Liver (tissue), 9 donors: Measurements from ENCODE around the gene ENTREP3. TPM values are rescaled to one million over a fixed set of nuclear protein-coding genes. Genes with fewer than 3 reads are reported as not detected.

Experiments
- DNase-seq: peaks from one replicate; pipeline ENCODE4 v3.0.0-alpha.2; 2017; ENCODE audit warnings: low spot score
- H3K27ac ChIP-seq, 2 donors: one replicate each; pipeline ENCODE4 v1.7.0; 2013; ENCODE audit warnings: inconsistent platforms in 2 of 2, low read length in 2 of 2, control low read depth in 1 of 2, low read depth in 1 of 2, mild to moderate bottlenecking in 1 of 2
- H3K27me3 ChIP-seq, 4 donors: one replicate each; pipeline versions ENCODE4 v1.6.1 to v1.7.0; 2013; ENCODE audit warnings: low read length in 3 of 4, inconsistent platforms in 1 of 4, mild to moderate bottlenecking in 1 of 4, moderate library complexity in 1 of 4; ENCODE audit not compliant: control insufficient read depth in 4 of 4, insufficient read depth in 4 of 4
- H3K36me3 ChIP-seq, 4 donors: one replicate each; pipeline versions ENCODE4 v1.6.1 to v1.7.0; 2013; ENCODE audit warnings: low read length in 3 of 4, mild to moderate bottlenecking in 3 of 4, low read depth in 1 of 4, moderate library complexity in 1 of 4; ENCODE audit not compliant: control insufficient read depth in 4 of 4, insufficient read depth in 3 of 4
- H3K4me1 ChIP-seq, 4 donors: one replicate each; pipeline versions ENCODE4 v1.6.1 to v1.7.0; 2013; ENCODE audit warnings: low read length in 3 of 4, mild to moderate bottlenecking in 3 of 4, moderate library complexity in 1 of 4; ENCODE audit not compliant: control insufficient read depth in 4 of 4, insufficient read depth in 4 of 4
- H3K4me3 ChIP-seq, 3 donors: one replicate each; pipeline versions ENCODE4 v1.6.1 to v1.7.0; 2013; ENCODE audit warnings: low read length in 3 of 3, control low read depth in 1 of 3, low read depth in 1 of 3, mild to moderate bottlenecking in 1 of 3
- H3K9ac ChIP-seq, 2 donors: one replicate each; pipeline ENCODE4 v1.7.0; 2013; ENCODE audit warnings: low read length in 2 of 2, mild to moderate bottlenecking in 2 of 2, moderate library complexity in 2 of 2, control low read depth in 1 of 2, low read depth in 1 of 2
- H3K9me3 ChIP-seq, 4 donors: one replicate each; pipeline versions ENCODE4 v1.6.1 to v1.7.0; 2013; ENCODE audit warnings: low read length in 3 of 4; ENCODE audit not compliant: control insufficient read depth in 4 of 4
- EGR1 ChIP-seq, 2 donors: IDR thresholded peaks; 2 replicates each; pipeline ENCODE4 v1.6.1; 2016 to 2018; ENCODE audit warnings: antibody characterized with exemption in 2 of 2, low read depth in 2 of 2
- FOXA1 ChIP-seq: IDR thresholded peaks from 2 replicates; pipeline ENCODE4 v1.6.1; 2016; ENCODE audit warnings: antibody characterized with exemption
- FOXA2 ChIP-seq: IDR thresholded peaks from 2 replicates; pipeline ENCODE4 v1.6.1; 2016; ENCODE audit warnings: antibody characterized with exemption
- GABPA ChIP-seq, 2 donors: IDR thresholded peaks in 1 of 2; conservative IDR thresholded peaks in 1 of 2; 2 replicates each; pipeline ENCODE4 v1.6.1; 2016; ENCODE audit warnings: antibody characterized with exemption in 2 of 2, mild to moderate bottlenecking in 1 of 2, moderate library complexity in 1 of 2
- HNF4A ChIP-seq, 2 donors: conservative IDR thresholded peaks; 2 replicates each; pipeline ENCODE4 v1.6.1; 2016; ENCODE audit warnings: antibody characterized with exemption in 2 of 2, mild to moderate bottlenecking in 2 of 2
- HNF4G ChIP-seq: IDR thresholded peaks from 2 replicates; pipeline ENCODE4 v1.6.1; 2016; ENCODE audit warnings: antibody characterized with exemption
- JUND ChIP-seq, 2 donors: IDR thresholded peaks; 2 replicates each; pipeline ENCODE4 v1.6.1; 2016; ENCODE audit warnings: antibody characterized with exemption in 2 of 2
- NR2F2 ChIP-seq: IDR thresholded peaks from 2 replicates; pipeline ENCODE4 v1.6.1; 2016; ENCODE audit warnings: antibody characterized with exemption
- RAD21 ChIP-seq, 2 donors: IDR thresholded peaks; 2 replicates each; pipeline ENCODE4 v1.6.1; 2016; ENCODE audit warnings: antibody characterized with exemption in 2 of 2, mild to moderate bottlenecking in 2 of 2
- SP1 ChIP-seq: IDR thresholded peaks from 2 replicates; pipeline ENCODE4 v1.6.1; 2018; ENCODE audit warnings: antibody characterized with exemption, mild to moderate bottlenecking
- TAF1 ChIP-seq: conservative IDR thresholded peaks from 2 replicates; pipeline ENCODE4 v1.6.1; 2016; ENCODE audit warnings: antibody characterized with exemption, mild to moderate bottlenecking
- YY1 ChIP-seq: IDR thresholded peaks from 2 replicates; pipeline ENCODE4 v1.6.1; 2016; ENCODE audit warnings: antibody characterized with exemption, mild to moderate bottlenecking
- WGBS: extraction: QIAGEN DNeasy Blood & Tissue Kit; methylation state at CpG from one replicate; pipeline ENCODE4 v1.1.7; 2013; 5-methylcytosine and 5-hydroxymethylcytosine counted together
- polyA plus RNA-seq, 2 donors: library from polyadenylated mRNA; stranded (reverse) in 1 of 2; unstranded in 1 of 2; fragments of 200-250 nt in 1 of 2; fragments of >200 nt in 1 of 2; fragmentation: Nextera tagmentation in 1 of 2; extraction: Ambion mirVana in 1 of 2; gene quantifications; one replicate each; pipeline versions ENCODE4 v1.2.1 to v1.2.3, GENCODE V29; 2013 to 2015
- total RNA-seq, 2 donors: library from RNA; depleted of rRNA; stranded (reverse); fragments of >200 nt; gene quantifications; one replicate each; pipeline ENCODE4 v1.2.3, GENCODE V29; 2014
- TF ChIP-seq, protein P1 (sequence below): fragments of 150-350 bp; IDR thresholded peaks from 2 replicates; pipeline ENCODE4 v1.5.1; 2017; ENCODE audit warnings: improper control_type of control experiment, low read depth, low read length; ENCODE audit not compliant: missing input control
- TF ChIP-seq, protein P2 (sequence below): IDR thresholded peaks from 2 replicates; pipeline ENCODE4 v1.6.1; 2016; ENCODE audit warnings: antibody characterized with exemption
- TF ChIP-seq, protein P3 (sequence below): IDR thresholded peaks from 2 replicates; pipeline ENCODE4 v1.6.1; 2016; ENCODE audit warnings: antibody characterized with exemption
- TF ChIP-seq, protein P4 (sequence below): IDR thresholded peaks from 2 replicates; pipeline ENCODE4 v1.6.1; 2016; ENCODE audit warnings: antibody characterized with exemption, mild to moderate bottlenecking
- TF ChIP-seq, protein P5 (sequence below): IDR thresholded peaks from 2 replicates; pipeline ENCODE4 v1.6.1; 2016; ENCODE audit warnings: antibody characterized with exemption
- donor health status: healthy.
- donor health status: healthy.
- donor health status: healthy.
- donor health status: healthy.
- donor health status: healthy.

Gene ENTREP3
- total and polyA plus RNA-seq, 4 donors, result 2.8 to 7.9 (median 3.5) TPM

DNA sequence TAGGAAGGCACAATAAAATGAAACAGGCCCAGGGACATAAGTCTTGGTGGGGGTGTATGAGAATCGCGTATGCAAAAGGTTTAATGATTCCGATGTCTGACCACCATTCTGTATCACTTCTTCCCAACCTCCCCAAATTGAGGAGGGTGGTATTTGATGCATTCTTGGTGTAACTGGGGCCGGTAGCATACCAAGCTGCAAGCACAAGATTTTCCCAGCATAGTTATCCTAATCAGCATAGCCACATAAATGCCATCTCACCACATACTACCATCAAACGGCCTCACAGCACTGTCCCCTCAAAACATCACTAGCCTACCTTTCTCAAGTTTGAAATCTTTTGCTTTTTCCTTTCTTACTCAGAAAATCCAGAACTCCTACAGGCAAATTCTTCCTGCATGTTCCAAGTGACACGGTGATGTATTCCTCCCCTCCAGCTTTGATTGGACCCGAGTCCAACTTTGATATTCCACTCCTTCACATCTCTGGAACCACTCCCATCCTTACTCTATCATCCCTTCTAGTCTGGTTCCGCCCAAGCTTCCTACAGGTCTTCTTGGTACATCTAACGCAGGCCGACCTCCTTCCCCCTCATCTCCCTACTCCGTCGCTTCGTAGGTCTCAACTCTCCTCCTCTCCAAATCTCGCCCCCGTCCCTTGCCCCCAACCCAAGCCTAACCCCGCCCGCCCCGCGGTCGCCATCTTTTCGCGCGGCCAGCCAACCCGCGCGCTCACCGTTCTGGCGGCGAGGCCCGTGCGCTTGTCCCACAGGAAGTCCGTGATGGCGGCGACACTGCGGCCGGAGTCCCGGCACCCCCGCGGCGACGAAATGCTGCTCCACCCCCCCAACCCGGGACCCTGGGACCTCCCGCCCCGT is 17.4 kb upstream of the ENTREP3 start:
- no peak for DNase-seq
- Histone ChIP-seq H3K36me3 (peaks cover 17 to 27% (median 26%) of the 10 kb centered on the region in 4 donors), H3K4me3 (peak overlapping the region; percentile 89 to 97 (median 90)), H3K9ac (peak overlapping the region; percentile 42 to 77), H3K27me3 (no peaks in the 10 kb centered on the region), H3K27ac (peak overlapping the region; percentile 80 to 92), H3K9me3 (no peaks in the 10 kb centered on the region), H3K4me1 (peaks cover 3 to 28% (median 20%) of the 10 kb centered on the region in 4 donors)
- TF ChIP-seq FOXA2, result no peak
- peak; percentile 71 for TF ChIP-seq YY1
- TF ChIP-seq HNF4A (conservative IDR thresholded peaks at IDR 0.05), result peak in 1 of 2 donors; percentile 33
- WGBS, result 5% methylated on average over 44 of the region's 44 CpGs

DNA sequence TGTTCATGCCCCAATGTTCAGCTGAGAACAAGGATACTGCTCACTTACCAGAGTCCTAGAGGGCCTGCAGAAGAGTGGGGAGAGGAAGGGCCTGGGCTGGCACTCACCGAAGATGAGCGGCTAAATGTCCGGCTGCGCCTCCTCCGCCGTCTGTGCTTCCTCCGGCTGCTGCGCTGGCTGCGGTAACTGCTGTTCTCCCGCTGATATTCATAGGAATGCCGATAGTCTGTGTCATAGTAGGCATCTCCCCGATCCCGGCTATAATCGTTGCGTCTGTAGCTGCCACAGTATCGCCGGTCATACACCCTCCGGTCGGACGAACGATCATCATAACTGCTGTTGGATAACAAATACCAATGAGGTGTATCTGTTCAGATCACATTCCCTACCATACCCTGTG is 14.1 kb upstream of the ENTREP3 start:
- Histone ChIP-seq H3K36me3 (peaks cover 23 to 56% (median 51%) of the 10 kb centered on the region in 4 donors), H3K9me3 (no peaks in the 10 kb centered on the region), H3K27ac (no peak overlapping the region), H3K4me3 (no peak overlapping the region), H3K9ac (no peak overlapping the region), H3K4me1 (peaks cover 0 to 21% (median 13%) of the 10 kb centered on the region in 4 donors), H3K27me3 (no peaks in the 10 kb centered on the region)
- DNase-seq, result no peak
- WGBS, result 95% methylated on average over 21 of the region's 21 CpGs
- TF ChIP-seq, protein P1, sequence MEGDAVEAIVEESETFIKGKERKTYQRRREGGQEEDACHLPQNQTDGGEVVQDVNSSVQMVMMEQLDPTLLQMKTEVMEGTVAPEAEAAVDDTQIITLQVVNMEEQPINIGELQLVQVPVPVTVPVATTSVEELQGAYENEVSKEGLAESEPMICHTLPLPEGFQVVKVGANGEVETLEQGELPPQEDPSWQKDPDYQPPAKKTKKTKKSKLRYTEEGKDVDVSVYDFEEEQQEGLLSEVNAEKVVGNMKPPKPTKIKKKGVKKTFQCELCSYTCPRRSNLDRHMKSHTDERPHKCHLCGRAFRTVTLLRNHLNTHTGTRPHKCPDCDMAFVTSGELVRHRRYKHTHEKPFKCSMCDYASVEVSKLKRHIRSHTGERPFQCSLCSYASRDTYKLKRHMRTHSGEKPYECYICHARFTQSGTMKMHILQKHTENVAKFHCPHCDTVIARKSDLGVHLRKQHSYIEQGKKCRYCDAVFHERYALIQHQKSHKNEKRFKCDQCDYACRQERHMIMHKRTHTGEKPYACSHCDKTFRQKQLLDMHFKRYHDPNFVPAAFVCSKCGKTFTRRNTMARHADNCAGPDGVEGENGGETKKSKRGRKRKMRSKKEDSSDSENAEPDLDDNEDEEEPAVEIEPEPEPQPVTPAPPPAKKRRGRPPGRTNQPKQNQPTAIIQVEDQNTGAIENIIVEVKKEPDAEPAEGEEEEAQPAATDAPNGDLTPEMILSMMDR, result no peak
- TF ChIP-seq JUND (IDR thresholded peaks at IDR 0.05), result no peak
- TF ChIP-seq, protein P2, sequence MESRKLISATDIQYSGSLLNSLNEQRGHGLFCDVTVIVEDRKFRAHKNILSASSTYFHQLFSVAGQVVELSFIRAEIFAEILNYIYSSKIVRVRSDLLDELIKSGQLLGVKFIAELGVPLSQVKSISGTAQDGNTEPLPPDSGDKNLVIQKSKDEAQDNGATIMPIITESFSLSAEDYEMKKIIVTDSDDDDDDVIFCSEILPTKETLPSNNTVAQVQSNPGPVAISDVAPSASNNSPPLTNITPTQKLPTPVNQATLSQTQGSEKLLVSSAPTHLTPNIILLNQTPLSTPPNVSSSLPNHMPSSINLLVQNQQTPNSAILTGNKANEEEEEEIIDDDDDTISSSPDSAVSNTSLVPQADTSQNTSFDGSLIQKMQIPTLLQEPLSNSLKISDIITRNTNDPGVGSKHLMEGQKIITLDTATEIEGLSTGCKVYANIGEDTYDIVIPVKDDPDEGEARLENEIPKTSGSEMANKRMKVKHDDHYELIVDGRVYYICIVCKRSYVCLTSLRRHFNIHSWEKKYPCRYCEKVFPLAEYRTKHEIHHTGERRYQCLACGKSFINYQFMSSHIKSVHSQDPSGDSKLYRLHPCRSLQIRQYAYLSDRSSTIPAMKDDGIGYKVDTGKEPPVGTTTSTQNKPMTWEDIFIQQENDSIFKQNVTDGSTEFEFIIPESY, result no peak
- TF ChIP-seq TAF1, result no peak
- TF ChIP-seq YY1, result no peak
- no peak for TF ChIP-seq EGR1 (IDR thresholded peaks at IDR 0.05; ENCODE audit: low read depth in 2 of 2)
- TF ChIP-seq, protein P3, sequence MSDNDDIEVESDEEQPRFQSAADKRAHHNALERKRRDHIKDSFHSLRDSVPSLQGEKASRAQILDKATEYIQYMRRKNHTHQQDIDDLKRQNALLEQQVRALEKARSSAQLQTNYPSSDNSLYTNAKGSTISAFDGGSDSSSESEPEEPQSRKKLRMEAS, result no peak
- TF ChIP-seq, protein P4, sequence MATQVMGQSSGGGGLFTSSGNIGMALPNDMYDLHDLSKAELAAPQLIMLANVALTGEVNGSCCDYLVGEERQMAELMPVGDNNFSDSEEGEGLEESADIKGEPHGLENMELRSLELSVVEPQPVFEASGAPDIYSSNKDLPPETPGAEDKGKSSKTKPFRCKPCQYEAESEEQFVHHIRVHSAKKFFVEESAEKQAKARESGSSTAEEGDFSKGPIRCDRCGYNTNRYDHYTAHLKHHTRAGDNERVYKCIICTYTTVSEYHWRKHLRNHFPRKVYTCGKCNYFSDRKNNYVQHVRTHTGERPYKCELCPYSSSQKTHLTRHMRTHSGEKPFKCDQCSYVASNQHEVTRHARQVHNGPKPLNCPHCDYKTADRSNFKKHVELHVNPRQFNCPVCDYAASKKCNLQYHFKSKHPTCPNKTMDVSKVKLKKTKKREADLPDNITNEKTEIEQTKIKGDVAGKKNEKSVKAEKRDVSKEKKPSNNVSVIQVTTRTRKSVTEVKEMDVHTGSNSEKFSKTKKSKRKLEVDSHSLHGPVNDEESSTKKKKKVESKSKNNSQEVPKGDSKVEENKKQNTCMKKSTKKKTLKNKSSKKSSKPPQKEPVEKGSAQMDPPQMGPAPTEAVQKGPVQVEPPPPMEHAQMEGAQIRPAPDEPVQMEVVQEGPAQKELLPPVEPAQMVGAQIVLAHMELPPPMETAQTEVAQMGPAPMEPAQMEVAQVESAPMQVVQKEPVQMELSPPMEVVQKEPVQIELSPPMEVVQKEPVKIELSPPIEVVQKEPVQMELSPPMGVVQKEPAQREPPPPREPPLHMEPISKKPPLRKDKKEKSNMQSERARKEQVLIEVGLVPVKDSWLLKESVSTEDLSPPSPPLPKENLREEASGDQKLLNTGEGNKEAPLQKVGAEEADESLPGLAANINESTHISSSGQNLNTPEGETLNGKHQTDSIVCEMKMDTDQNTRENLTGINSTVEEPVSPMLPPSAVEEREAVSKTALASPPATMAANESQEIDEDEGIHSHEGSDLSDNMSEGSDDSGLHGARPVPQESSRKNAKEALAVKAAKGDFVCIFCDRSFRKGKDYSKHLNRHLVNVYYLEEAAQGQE, result no peak
- TF ChIP-seq HNF4G, result no peak
- TF ChIP-seq FOXA1, result no peak
- no peak for TF ChIP-seq NR2F2
- TF ChIP-seq FOXA2, result no peak
- no peak for TF ChIP-seq RAD21 (IDR thresholded peaks at IDR 0.05)
- TF ChIP-seq GABPA (IDR thresholded peaks at IDR 0.05 in 1 of 2, conservative IDR thresholded peaks at IDR 0.05 in 1 of 2), result no peak
- TF ChIP-seq SP1, result no peak
- TF ChIP-seq, protein P5, sequence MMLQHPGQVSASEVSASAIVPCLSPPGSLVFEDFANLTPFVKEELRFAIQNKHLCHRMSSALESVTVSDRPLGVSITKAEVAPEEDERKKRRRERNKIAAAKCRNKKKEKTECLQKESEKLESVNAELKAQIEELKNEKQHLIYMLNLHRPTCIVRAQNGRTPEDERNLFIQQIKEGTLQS, result no peak
- TF ChIP-seq HNF4A (conservative IDR thresholded peaks at IDR 0.05), result no peak
